Upper lobe of left lung (tissue), 4 donors: Measurements from ENCODE around the gene TRAP1.

Source experiments
- POLR2A ChIP-seq, 4 donors: fragments of 450-650 bp; IDR thresholded peaks; one replicate each; pipeline ENCODE4 v1.5.1; 2016 to 2017; ENCODE audit warnings: antibody characterized with exemption in 4 of 4, mild to moderate bottlenecking in 2 of 4
- TF ChIP-seq, protein P1 (sequence below), 6 experiments: fragments of 450-650 bp in 4 of 6; fragments of 200-600 bp in 2 of 6; sonication (generic) in 2 of 6; IDR thresholded peaks; one replicate each; pipeline ENCODE4 v1.5.1; 2016 to 2019; ENCODE audit warnings: antibody characterized with exemption in 6 of 6

GRCh38 chr16:3720418-3720817 lies 3.1 kb upstream of the TRAP1 start:
- TF ChIP-seq, protein P1, sequence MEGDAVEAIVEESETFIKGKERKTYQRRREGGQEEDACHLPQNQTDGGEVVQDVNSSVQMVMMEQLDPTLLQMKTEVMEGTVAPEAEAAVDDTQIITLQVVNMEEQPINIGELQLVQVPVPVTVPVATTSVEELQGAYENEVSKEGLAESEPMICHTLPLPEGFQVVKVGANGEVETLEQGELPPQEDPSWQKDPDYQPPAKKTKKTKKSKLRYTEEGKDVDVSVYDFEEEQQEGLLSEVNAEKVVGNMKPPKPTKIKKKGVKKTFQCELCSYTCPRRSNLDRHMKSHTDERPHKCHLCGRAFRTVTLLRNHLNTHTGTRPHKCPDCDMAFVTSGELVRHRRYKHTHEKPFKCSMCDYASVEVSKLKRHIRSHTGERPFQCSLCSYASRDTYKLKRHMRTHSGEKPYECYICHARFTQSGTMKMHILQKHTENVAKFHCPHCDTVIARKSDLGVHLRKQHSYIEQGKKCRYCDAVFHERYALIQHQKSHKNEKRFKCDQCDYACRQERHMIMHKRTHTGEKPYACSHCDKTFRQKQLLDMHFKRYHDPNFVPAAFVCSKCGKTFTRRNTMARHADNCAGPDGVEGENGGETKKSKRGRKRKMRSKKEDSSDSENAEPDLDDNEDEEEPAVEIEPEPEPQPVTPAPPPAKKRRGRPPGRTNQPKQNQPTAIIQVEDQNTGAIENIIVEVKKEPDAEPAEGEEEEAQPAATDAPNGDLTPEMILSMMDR (IDR thresholded peaks at IDR 0.05), result no peak
- no peak for TF ChIP-seq POLR2A (IDR thresholded peaks at IDR 0.05)
